HG02970 (cell line): ENCODE data around the gene GALNT10.

Experiments
- ATAC-seq: cut with Tn5 transposase; IDR thresholded peaks from one replicate; pipeline ENCODE4 v1.9.1; 2021; ENCODE audit warnings: mild to moderate bottlenecking, moderate library complexity, moderate number of reproducible peaks; ENCODE audit not compliant: unreplicated experiment, low FRiP score

Gene GALNT10

GRCh38 chr5:154456540-154456939 lies 266.0 kb downstream of the GALNT10 start:
- ATAC-seq, result no peak

GRCh38 chr5:154459015-154459414 lies 268.5 kb downstream of the GALNT10 start:
- ATAC-seq, result no peak

- ATAC-seq, result no peak
Observed at GRCh38 chr5:154460172-154460571, 269.6 kb downstream of the GALNT10 start.

GRCh38 chr5:154461531-154461930 lies 271.0 kb downstream of the GALNT10 start:
- no peak for ATAC-seq

- ATAC-seq, result no peak
Observed at GRCh38 chr5:154464438-154464837, 273.9 kb downstream of the GALNT10 start.

GRCh38 chr5:154465169-154465568 lies 274.6 kb downstream of the GALNT10 start:
- no peak for ATAC-seq

- no peak for ATAC-seq
Observed at GRCh38 chr5:154466147-154466546, 275.6 kb downstream of the GALNT10 start.

GRCh38 chr5:154466671-154467070 lies 276.1 kb downstream of the GALNT10 start:
- ATAC-seq, result no peak

GRCh38 chr5:154467655-154468354 lies 277.3 kb downstream of the GALNT10 start:
- no peak for ATAC-seq

- ATAC-seq, result no peak
Observed at GRCh38 chr5:154470137-154470536, 279.6 kb downstream of the GALNT10 start.
